HG03064 (cell line): ENCODE data around the gene ZNF691.
A peak's percentile ranks its signal among the peaks of the same experiment; 100 is the strongest.
"Not testable (repeated sequence)": the region's sequence is repeated elsewhere in the genome, so short reads cannot be mapped to it uniquely, and the experiment has no call there.

Experiments used
- ATAC-seq: cut with Tn5 transposase; IDR thresholded peaks from one replicate; pipeline ENCODE4 v1.9.1; 2021; ENCODE audit warnings: low read depth; ENCODE audit not compliant: unreplicated experiment

Gene ZNF691, protein sequence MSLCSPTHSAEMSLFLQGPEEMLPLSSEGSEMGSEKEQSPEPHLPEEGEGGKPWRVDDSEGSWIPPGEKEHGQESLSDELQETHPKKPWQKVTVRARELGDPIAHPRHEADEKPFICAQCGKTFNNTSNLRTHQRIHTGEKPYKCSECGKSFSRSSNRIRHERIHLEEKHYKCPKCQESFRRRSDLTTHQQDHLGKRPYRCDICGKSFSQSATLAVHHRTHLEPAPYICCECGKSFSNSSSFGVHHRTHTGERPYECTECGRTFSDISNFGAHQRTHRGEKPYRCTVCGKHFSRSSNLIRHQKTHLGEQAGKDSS

DNA sequence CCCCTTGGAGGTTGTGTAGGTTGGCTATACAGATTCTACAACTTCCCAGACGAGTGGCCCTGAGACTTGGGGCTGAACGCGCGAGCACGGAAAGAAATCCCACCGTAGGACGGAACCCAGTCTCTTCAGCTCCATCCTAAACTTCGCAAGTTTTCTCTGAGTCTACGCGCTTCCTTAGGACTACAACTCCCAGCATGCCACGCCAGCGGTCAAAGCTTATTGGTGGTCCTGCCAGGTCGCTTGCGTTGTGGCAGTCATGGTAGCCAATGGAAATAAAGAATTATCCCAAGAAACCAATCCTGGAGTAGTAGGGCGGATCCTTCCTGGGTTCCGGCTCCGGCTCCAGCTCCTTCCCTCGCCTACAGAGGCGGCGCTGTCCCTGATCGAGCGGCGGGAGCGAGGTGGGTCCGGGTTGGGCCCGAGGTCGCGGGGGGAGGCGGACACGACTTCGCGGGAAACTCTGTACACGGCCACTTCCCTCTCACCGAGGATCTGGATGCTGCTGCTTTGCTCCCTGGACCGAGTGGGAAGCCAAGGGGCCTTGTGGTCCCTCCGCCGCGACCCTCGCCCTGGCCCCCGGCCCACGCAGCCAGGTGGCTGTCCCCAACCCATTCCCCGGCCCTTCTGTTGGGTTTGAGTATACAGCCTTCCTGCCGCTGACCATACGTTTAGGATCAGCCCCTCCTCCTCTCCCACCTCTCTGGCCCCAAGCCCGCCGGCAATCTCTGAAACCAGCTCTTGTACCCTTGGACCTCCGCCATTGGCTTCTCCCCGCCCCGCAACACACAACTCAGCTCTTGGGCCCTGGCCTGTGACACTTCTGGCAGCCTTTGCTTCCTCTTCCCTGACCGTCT lies at the start of gene ZNF691:
Gene ZNF691 (plus strand): TSS at position 357 of the 854 bp plus-strand sequence. CDS start 3,046 bp downstream, outside the sequence.
- peak; percentile 78 for ATAC-seq

- no peak for ATAC-seq
These were observed 49.0 kb upstream of the ZNF691 start for GRCh38 chr1:42797414-42797813.

DNA sequence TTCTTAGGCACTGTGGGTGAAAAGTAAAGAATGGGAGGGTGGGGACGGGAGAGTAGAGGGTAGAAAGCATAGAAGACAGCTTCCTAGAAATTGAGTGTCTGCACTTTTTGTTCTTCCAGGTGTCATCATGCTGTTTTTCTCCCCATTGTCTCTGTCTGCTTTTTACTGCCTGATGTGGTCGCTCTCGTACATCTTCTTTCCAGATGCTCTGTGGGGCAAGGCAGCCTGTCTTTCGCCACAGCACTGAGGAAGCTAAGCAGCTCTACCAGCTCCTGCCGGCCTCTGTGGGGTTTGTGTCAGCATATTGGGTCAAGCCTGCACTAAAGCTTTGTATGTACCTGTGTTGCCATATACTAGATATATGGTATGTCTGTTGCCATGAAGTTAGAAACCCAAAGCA lies 48.4 kb upstream of the ZNF691 start:
- no peak for ATAC-seq

DNA sequence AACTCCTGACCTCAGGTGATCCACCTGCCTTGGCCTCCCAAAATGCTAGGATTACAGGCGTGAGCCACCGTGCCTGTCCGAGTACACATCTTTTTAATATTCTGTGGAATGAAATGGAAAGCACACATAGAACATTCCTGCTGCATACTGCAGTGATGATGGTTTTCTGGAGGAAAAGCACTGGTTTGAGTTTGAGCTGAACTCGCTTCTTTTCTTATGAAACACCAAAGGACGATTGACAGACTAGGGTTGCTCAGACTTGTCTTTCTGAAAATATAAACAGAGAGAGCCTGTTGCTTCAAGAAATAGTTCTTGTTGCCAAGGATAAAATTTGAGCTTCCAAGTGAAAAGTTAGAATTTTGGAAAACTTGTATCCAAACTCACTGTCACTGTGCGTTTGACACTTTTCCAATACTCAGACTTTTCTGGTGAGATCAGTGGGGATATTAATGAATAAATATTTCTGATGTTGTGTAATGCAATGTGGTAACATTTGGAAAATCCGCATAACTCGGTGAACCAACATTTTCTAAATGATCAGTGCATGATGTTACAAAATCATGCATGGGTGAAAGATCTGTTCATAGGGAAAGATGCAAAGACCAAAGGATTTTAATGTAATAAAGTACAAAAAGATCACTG lies 44.5 kb upstream of the ZNF691 start:
- no peak for ATAC-seq

DNA sequence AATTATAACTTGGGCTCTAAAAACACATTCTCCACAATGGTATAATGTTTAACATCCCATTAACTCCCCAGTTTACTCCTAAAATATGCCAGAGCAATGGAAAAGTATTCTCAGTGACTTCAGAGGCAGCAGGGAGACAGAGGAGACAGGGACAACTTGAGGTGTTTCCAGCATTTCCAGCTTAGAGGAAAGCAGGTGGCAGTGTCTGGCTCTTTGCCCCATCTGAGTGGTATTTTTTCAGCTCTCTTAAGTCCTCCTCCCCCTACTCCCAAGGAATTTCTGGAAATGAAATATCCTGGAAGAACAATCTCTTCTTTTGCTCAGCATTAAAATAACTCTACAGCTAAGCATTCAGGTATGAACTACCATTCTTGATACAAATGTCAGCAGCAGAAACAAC lies 40.2 kb upstream of the ZNF691 start:
- no peak for ATAC-seq

DNA sequence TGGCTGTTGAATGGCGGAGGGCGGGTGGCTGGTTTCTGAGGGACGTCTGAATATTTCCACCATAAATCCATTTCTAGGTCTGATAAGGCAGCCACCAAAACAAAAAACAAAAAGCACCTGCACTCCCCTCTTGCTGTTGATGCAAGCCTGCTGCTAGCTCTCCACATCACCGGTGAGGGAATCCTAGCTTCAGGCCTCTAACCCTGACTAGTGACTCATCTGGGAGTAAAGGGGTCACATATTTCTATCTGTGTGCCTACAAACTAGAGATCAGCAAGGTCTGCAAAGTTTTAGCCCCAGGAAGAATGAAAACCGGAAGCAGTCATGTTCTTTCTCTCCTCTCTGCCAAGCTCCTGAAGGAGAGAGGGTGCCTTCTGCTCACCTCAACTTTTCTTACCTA lies 39.8 kb upstream of the ZNF691 start:
- no peak for ATAC-seq

- no peak for ATAC-seq
These were observed 39.3 kb upstream of the ZNF691 start for GRCh38 chr1:42807056-42807668.

- ATAC-seq: not testable (repeated sequence)
These were observed 31.6 kb upstream of the ZNF691 start for GRCh38 chr1:42814815-42815214.

DNA sequence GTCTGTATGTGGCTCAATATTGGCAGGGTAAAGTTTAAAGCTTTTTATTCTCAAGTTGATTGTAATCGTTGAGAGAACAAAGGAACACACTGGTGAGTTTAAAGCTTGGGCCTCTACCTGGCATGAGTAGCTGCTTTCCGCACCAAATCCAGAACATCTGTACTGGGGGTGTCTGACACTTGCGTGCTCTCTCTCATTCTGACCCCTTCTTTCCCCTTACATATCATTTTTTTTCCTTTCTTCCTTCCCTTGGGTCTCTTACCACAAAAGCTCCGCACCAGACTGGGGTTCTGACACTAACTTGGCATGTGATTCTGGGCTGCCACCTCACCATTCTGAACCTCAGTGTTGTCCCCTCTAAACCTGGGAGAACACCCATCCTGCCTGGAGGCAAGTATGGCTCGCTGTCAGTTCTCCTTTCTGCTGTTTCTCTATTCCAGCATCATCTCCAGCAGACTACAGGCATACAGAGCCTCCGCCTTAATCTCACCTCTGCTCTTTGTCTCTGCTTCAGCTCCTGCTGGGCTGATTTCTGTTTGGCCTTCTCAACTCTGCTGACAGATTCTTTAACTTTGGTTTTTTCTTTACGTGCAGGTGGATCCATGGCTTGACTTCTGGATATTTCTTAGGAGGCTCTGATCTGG lies 30.4 kb upstream of the ZNF691 start:
- ATAC-seq: peak; percentile 5

- ATAC-seq: peak; percentile 63
These were observed 29.6 kb upstream of the ZNF691 start, which contains the start of the genes ERMAP and SVBP for GRCh38 chr1:42816585-42817439. ERMAP (plus strand) TSS chr1:42817122; CDS start chr1:42830449, 13,327 bp downstream. SVBP (minus strand) TSS chr1:42817397; CDS start chr1:42816544, 853 bp downstream.

- ATAC-seq: peak; percentile 10
These were observed 29.0 kb upstream of the ZNF691 start for GRCh38 chr1:42817440-42817767.

- ATAC-seq: no peak
These were observed 28.4 kb upstream of the ZNF691 start for GRCh38 chr1:42817976-42818375.

GRCh38 chr1:42820813-42821212 lies 25.6 kb upstream of the ZNF691 start:
- ATAC-seq: no peak

DNA sequence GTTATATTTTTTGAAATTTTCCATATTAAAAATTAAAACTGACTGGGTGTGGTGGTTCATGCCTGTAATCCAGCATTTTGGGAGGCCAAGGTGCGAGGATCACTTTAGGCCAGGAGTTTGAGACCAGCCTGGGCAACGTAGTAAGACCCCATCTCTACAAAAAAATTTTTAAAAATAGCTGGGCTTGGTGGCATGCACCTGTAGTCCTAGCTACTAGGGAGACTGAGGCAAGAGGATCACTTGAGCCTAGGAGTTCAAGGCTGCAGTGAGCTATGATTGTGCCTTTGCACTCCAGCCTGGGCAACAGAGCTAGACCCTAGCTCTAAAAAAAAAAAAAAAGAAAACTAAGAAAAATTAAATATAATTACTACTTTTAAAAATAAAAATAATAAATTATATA lies 24.7 kb upstream of the ZNF691 start:
- ATAC-seq: no peak

DNA sequence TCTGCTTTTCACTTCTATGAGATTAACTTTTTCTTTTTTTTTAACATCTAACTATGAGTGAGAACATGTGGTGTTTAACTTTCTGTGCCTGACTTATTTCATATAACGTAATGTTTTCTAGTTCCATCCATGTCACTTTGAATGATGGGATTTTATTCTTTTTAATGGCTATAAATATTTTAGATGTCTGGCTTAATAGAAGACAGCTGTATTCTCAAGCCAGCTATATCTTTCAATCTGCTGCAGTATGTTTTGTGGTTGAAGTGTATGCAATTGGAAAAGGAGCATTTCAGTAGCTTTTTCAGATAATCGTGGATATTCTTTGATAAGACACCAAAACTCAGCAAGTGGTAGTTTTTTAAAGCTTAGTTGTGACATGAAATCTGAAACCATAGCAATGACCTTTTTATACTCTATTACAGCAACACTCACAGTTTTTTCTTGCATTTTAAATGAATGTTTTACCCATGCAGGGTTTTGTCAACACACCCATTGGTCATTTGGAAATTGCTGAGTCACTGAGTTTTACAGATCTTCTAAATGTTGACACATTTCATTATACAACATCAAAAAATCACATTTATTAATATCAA lies 23.5 kb upstream of the ZNF691 start:
- ATAC-seq: no peak

DNA sequence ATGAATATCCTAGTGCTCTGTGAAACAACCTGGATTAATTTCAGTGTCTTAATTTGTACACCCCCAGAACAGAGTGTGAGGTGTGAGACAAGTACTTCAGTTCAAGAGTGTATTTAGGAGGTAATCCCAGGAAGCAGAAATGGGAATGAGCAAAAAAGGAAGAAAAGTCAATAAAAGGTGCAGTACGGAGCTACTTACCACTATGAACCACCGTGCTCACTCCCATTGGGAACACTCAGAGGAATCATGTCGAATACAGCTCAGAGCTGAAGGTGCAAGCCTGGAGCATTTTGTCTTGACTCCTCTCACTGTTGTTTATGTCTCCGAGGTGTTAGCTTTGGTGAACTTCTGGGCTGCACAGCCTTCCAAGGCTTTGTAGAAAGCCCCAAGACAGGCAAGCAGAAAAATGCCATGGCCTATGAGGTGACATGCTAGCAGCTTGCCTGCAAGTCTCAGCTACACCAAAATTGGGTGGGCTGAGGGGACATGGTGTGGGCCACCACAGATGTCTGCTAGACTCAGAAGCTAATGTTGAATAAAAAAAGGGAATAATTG lies 21.9 kb upstream of the ZNF691 start:
- no peak for ATAC-seq

GRCh38 chr1:42825036-42825851 lies 21.2 kb upstream of the ZNF691 start:
- no peak for ATAC-seq

- no peak for ATAC-seq
These were observed 15.8 kb upstream of the ZNF691 start for GRCh38 chr1:42830631-42831030.
